GM10266 (cell line): ENCODE measurements around the gene PRRC2A.

Source experiments
- DNase-seq: peaks from one replicate; pipeline ENCODE4 v3.0.0; 2012; ENCODE audit errors: extremely low spot score
- CTCF ChIP-seq: IDR thresholded peaks from 2 replicates; pipeline ENCODE4 v1.5.1; 2012; ENCODE audit warnings: mild to moderate bottlenecking, low read depth; ENCODE audit not compliant: control insufficient read depth, insufficient read depth; ENCODE audit errors: missing control alignments

PRRC2A gene

DNA sequence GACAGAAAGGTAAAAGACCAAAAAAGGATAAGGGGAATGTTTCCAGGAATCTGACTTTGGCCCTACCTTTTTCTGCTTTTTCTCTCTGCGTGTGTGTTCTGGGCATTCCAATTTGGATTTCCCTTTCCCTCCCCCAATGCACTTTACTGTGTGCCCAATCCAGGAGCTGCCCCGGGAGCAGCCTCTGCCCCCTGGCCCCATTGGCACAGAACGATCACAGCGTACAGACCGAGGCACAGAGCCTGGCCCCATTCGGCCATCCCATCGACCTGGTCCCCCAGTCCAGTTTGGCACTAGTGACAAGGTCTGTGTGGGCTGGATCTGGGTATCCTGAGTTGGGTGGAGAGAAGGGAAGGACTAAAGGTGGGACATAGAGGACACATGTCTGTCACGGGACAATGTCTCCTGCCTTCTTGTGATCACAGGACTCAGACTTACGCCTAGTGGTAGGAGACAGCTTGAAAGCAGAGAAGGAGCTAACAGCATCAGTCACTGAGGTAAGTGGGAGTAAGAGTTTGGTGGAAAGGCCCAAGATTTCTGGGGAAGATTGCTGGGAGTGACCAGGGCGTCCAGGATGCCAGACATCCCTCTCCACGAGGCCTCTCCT, 14.6 kb downstream of the PRRC2A start:
- DNase-seq = no peak
- TF ChIP-seq CTCF = no peak

GRCh38 chr6:31636698-31637596, 16.4 kb downstream of the PRRC2A start:
- no peak for DNase-seq
- TF ChIP-seq CTCF = no peak

GRCh38 chr6:31639043-31639442, 18.5 kb downstream of the PRRC2A start:
- no peak for TF ChIP-seq CTCF

DNA sequence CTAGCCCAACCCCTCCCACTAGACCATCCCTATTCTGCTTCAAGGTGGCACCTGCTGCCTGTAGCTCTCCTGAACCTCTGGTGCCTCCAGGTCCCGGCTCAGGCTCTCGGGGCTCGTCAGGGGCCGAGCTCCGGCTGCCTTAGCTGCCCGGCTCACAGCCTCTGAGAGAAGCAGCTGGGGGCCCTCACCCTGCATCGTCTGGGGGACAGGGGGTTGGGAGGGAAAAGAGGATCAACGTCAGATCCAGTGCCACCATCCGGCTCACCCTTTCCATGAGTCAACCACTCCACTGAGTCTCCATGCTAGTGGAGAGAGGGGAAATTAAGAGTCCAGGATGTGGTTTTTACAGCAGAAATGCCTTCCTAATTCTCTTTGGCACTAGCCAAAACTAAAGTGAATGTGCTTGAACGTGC, 18.9 kb downstream of the PRRC2A start:
- no peak for DNase-seq
- no peak for TF ChIP-seq CTCF

More at GRCh38 chr6:31639043-31639442, 18.5 kb downstream of the PRRC2A start:
- no peak for DNase-seq

GRCh38 chr6:31640612-31641011, 20.1 kb downstream of the PRRC2A start:
- no peak for TF ChIP-seq CTCF
- no peak for DNase-seq

GRCh38 chr6:31641370-31641769, 20.9 kb downstream of the PRRC2A start:
- no peak for DNase-seq
- no peak for TF ChIP-seq CTCF
